Gastroesophageal sphincter (tissue), 2 donors: Measurements from ENCODE around the gene CTXND1.

ENCODE experiments used
- EP300 ChIP-seq: sonication (generic); formaldehyde crosslinking; IDR thresholded peaks from one replicate; pipeline ENCODE4 v1.6.1; 2017; ENCODE audit warnings: antibody characterized with exemption, mild to moderate bottlenecking
- POLR2AphosphoS5 ChIP-seq: sonication (generic); formaldehyde crosslinking; IDR thresholded peaks from one replicate; pipeline ENCODE4 v1.6.1; 2017; ENCODE audit warnings: antibody characterized with exemption

DNA sequence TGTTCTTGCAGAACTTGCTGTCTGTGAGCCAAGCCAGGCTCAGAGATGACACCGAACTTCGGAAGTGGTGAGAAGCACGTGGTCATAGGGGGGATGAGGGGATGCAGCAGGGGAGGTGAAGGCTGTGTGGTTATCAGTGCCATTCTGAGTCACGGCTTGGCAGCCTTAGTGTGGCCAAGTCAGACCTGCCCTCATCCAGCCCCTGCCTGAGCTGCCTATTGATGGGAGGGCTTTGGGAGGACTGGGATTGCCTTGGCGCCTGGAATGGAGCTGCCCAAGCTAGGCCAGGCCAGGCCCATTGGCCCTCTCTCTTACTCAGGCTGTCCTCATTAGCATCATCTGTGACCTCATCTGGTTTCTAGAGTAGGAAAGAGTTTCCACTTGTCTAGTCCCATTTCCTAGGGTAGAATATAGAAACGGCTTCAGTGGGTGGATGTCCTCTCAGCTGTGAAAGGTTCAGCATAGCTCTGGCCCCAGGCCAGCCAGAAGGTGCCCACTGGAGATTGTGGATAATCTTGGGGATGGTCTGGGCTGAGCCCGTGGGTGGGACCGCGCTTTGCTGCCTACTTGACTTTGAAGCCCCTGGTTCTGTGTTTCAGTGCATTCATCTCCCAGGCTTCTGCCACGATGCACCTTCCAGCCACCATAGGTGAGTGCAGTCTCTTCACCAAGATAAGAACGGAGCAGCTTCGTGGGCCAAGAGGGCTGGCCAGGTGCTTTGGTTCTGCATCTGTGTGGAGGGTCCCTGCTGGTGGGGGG lies 92.0 kb downstream of the CTXND1 start:
- no peak for TF ChIP-seq EP300
- no peak for TF ChIP-seq POLR2AphosphoS5
